Ovary (tissue), 3 donors: ENCODE measurements around the gene PIM2.

Experiments
- CTCF ChIP-seq, 3 donors: fragments of 450-650 bp in 2 of 3; fragments of 200-600 bp in 1 of 3; IDR thresholded peaks; one replicate each; pipeline versions ENCODE4 v1.5.1 to v1.8.0; 2016 to 2022; ENCODE audit warnings: antibody characterized with exemption in 3 of 3, mild to moderate bottlenecking in 1 of 3
- EP300 ChIP-seq: sonication (generic); formaldehyde crosslinking; IDR thresholded peaks from one replicate; pipeline ENCODE4 v1.6.1; 2017; ENCODE audit warnings: antibody characterized with exemption
- donor health status: DM: no; HTN: no; CAD: no.

GRCh38 chrX:48966796-48967579 lies 48.2 kb upstream of the PIM2 start:
- TF ChIP-seq CTCF (IDR thresholded peaks at IDR 0.05) (no peak), EP300 (no peak)
